MV-4-11 (cell line): ENCODE measurements around the gene KRTAP9-7.

Source experiments
- DNase-seq: peaks from one replicate; lab custom pipeline; 2025; lab: John Stamatoyannopoulos, UW

KRTAP9-7 gene

DNA sequence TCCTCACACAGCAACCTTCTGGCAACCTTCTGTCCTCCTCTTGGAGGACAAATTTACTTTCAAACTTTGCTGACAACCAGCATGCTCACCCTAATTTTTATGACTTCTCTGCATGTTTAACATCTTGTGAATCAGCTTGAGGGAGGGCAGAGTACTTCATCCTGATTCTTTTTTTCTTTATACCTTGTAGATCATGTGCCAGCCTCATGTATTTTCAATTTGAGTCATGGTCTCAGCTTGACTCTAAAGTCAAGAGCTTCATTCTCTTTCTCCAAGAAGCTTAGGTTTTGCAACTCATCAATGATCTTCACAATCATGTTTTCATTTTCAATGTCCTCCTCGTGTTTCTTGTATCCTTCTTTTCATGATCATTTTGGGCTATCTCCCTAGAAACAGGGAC, 3.6 kb upstream of the KRTAP9-7 start:
- DNase-seq, result no peak

DNA sequence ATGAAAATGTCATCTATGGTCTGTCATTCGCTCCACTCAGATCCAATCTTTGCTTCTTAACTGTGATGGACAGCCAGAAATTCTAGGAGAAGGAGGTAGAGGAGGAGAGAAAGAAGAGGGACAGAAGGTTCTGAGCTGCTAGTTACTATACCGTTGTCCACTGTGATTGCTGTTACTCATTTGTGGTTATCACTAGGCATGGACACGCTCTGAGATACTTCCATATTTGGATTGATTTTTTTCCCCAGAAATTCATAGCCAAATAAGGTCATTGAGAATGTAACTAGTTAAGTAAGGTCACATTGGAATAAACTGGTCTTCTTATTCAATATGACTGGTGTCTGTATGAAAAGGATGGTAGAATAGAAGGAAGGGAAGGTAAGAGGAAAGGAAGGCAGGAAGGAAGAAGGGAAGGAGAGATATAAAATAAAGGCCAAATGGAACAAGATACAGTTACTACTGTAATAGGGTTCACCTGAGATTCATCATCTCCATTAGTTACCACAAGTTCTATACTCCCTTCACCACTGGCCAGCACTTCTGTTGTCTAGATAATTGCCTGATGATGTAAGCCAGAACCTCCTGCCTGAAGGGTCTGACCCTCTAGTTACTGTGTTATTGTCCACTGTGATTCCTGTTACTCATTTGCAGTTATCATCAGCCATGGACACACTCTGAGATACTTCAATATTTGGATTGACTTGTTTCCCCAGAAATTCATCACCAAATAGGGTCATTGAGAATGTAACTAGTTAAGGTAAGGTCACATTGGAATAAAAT, 2.9 kb downstream of the KRTAP9-7 start:
- no peak for DNase-seq

DNA sequence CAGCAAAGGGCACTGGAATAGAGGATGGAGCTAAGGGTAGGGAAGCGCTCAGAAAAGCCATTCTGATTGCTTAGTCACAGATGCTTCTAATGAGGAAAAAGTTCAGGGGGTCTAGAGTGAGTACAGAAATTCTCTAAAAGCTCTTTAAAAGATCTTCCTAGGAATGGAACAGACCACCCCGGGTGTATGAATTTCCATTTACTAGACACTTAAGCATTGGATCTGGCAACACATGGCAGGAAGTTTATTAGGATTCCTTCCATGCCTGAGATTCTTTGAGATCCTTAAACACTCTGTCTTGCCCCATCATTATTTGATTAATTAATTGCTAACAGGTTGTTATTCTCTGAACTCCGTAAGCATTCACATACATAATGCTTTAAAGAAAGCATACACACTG, 8.5 kb downstream of the KRTAP9-7 start:
- DNase-seq, result no peak

DNA sequence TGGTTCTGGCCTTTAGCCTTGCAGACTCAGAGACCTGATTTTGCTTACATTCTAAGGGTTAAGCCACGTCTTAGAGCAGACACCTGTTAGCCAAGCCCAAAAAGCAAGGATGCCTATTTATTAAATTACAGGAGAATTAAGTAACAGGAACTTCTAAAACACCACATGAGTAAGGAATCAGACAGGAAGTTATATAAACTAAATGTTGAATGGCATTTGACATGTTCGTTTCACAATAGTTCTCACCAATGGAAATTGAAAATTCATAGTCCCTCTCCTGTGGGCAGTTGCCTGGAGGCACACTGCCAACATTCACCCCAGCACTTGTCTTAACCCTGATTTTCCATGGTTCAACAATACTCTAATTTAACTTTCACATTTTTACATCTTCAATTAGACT, 9.0 kb downstream of the KRTAP9-7 start:
- peak; percentile 2 for DNase-seq

DNA sequence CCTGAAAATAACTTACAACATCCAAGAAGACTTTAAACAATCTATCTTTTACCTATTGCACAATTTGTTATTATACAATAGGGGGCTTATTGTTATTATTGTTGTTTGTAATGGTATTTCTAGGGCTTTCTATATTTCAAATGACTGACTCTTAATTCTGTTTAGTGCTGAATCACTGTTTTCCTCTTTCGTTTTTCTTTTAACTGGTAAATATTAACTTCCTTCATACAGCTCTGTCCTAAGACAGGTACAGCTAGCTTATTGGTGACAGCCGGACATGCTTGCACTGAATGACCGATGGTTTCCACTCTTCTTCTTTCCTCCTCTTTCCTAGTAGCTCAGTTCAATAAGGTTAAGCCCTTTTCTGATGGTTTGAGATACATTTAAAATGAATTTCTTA, 11.6 kb downstream of the KRTAP9-7 start:
- DNase-seq, result no peak

DNA sequence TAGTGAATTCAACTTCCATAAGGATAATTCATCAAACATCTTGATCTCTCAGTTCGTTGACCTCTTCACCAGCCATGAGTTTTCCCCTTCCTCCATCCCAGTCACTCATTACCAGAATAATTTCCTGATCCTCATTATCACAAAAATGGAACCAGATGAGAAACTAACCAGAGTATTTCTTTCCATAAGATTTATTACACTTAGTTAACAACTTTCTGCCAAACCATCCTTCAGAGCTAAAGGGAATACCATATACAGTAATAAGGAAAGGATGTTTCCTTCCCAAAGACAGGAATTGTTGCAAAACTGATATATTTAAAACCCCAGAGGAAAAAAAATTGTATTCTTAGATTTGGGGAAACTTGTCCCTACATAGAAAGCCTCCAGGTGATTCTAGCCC, 18.5 kb downstream of the KRTAP9-7 start:
- no peak for DNase-seq

DNA sequence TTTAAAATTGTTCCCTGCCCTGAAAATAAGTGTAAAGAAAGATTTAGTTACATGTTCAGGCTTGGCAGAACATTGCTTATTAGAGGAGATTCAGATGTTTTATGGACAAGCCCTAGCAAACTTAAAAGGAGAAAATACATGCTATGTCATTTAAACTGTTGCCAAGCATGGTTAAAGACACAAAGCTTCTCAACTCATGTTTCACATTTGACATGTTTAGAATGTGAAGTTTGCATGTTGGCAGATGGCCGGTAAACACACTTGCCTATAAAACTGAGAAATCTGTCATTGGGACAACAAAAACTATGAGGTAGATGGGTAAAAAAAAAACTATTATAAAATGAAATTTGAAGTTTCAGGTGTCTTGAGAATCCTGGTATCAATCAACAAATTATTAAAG, 21.3 kb downstream of the KRTAP9-7 start:
- DNase-seq, result no peak

DNA sequence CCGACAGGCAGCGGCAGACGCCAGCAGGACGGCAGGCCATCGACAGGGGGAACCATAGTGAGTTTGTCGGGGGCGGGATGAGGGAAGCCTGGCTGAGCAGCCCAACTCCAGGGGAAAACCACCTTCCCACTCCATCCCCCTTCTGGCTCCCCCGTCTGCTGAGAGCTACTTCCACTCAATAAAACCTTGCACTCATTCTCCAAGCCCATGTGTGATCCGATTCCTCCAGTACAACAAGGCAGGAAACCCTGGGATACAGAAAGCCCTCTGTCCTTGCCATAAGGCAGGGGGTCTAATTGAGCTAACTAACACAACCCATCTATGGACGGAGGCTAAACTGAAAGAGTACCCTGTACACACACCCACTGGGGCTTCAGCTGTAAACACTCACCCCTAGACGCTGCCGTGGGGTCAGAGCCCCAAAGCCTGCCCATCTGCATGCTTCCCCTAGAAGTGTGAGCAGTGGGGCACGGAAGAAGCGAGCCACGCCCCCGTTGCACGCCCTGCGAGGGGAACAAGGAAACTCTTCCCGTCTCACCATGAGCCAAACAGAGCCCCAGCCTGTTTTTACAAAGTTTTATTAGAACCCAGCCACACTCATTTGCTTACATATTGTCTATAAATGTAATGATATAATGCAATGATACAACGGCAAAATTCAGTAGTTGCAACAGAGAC, 23.1 kb downstream of the KRTAP9-7 start:
- no peak for DNase-seq

DNA sequence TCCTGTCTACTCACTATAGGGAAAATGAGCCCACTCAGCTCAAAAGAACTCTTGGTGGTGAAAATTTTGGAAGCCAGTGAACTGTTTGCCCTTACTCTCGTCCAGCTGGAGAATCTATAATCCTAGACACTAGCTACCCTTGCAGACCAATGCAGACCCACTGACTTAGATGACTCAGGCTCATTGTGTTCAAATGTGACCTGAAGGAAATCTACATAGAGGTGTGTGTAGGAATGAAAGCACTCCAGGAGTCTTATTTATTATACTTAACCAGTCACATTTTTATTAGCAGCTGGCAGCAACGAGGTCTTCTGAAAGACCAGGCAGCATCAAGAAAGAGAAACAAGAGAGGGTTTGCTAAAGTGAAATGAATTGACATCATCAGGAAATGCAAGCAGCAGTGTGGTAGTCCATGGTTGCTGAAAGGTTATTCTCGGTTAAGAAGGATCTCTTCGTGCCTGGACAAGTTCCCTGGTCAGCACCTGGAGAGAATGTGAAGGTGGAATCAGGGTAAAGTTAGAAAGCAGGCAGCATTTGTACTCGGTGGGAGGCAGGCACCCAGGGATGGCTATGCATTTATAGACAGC, 25.8 kb downstream of the KRTAP9-7 start:
- no peak for DNase-seq

DNA sequence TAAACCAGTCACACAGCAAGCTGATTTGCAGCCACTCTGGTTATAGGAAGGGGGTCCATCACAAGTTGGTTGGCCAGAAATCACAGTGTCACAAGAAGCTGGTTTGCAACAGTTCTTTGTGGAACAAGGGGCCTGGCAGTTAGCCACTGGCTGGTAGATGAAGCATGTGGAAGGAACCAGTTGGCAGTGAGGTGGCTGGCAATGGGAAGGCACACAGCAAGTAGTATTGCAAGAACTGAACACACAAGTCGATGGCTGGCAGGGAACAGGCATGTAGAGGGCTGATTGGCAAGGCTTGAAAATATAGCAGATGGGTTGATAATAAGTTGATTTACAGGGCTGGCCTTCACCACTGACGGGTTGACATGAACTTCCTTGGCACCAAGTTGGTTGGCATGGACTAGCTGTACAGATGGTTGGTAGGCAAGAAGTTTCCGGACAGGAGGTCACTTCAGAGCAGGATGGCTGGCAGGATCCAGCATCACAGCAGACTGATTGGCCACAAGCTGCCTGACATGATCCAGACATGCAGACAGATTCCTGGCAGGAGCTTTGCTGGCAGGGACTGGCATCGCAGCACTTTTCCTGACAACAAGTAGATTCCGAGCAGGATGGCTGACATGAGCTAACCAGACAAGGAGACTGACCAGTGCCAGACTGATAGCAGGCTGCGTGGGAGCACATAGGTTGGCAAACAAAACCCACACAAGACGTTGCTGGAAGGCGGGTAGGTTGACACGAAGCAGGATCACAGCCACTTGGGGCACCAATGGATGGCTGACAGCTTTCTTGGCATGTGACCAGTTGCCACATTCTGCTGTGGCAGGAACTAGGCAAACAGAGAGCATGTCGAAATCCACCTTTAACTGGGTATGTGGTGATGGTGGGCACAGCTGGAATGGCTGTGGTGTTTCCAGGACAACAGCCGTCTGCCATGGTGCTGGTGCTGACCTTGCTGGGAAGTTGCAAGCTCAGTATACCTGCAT, 26.7 kb downstream of the KRTAP9-7 start, which contains the start of gene KRTAP29-1:
TSS of gene KRTAP29-1 (minus strand) at position 936 of the 986 bp plus-strand sequence. CDS start at position 936, 0 bp downstream.
- DNase-seq, result peak; percentile 68

DNA sequence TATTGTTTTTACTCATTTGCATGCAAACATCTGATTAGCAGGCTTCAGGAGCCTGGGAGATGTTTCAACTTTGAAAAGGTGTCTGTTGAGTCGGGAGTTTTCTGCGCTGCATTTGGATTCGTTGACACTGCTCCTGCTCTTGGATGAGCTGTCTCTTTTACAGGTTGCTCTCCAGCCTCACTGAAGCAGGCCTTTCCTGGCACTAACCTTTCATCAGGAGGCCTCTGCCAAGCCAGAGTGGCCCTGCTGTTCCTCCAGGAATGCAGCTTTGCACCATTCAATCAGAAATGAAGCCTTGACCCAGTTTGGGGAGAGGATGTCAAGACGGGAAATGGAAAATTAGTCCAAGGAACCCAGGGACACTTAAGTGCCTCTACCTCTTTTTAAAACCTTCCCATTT, 27.5 kb downstream of the KRTAP9-7 start:
- no peak for DNase-seq

DNA sequence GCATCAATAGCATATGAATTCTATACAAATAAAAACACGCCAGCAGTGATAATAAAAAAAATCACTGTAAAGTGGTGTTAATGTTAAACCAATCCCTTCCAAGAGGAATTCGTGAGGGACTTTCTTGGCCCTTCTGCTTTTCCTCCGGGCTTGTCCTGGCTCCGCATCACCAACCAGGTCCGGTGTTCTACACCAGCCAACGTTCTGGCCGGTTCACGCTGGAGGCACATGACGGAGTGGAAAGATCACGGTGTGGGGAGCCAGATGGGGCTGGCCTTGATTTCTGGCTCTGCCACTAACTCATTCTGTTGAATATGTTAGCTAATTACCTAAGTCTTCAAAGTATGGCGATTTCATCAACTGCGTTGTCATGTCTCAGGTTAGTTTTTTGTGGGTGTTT, 28.6 kb downstream of the KRTAP9-7 start:
- DNase-seq, result no peak

DNA sequence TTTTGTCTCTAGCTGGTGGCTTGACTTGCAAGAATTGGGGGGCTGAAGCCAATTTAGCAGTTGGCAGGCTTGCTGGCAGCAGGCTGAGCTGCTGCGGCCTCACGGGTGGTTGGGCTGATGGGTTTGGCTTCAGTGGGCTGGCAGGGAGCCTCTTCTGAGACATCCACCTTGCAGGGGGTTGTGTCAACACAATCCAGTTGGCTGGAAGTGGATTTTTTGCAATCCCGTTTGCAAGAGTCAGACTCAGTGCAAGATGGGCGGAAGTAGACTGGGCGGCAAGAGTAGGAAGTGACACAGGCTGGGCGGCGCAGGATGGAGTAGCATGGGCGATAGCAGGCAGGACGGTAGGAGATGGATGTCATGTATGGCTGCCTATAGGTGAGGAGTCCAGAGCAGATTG, 32.1 kb downstream of the KRTAP9-7 start:
- DNase-seq, result no peak

DNA sequence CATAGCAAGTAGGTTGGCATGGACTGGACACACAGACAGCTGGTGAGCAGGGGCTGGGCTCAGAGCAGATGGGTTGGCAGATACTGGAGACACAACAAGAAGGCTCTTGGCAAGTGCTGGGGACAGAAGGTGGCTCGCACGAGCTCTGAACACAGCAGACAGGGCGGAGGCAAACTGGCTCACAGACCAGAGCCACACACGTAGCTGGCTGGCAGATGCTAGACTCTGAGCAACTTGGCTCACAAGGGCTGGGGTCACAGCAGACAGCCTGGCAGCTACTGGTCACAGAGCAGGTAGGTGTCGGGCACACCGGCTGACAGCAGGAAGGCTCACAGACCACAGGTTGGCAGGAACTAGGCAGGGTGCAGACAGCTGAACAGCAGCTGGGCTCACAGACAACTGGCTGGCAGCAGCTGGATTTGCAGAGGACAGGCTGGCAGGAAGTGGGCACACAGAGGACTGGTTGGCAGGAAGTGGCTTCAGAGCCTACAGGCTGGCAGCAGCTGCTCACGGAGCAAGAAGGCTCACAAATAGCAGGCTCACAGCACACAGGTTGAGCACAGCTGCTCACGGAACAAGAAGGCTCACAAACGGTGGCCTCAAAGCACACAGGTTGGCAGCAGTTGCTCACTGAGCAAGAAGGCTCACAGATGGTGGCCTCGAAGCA, 32.9 kb downstream of the KRTAP9-7 start:
- peak; percentile 41 for DNase-seq

DNA sequence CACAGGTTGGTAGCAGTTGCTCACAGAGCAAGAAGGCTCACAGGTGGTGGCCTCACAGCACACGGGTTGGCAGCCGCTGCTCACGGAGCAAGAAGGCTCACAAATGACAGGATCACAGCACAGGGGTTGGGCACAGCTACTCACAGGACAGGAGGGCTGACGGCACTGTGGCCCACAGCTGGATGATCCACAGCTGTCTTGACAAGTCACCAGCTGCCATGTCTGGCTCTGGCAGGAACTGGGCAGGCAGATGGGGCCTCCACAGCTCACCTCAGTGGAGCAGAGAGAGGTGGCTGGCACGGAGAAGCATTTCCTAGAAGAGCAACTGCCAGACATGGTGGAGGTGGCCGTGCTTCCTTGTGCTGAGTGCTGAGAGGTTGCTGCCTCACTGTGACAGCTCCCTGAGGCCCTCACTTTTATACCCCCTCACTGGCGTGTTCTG, 33.4 kb downstream of the KRTAP9-7 start, which contains the start of gene KRTAP16-1:
TSS of gene KRTAP16-1 (minus strand) at position 392 of the 442 bp plus-strand sequence. CDS start at position 336, 56 bp downstream.
- no peak for DNase-seq

DNA sequence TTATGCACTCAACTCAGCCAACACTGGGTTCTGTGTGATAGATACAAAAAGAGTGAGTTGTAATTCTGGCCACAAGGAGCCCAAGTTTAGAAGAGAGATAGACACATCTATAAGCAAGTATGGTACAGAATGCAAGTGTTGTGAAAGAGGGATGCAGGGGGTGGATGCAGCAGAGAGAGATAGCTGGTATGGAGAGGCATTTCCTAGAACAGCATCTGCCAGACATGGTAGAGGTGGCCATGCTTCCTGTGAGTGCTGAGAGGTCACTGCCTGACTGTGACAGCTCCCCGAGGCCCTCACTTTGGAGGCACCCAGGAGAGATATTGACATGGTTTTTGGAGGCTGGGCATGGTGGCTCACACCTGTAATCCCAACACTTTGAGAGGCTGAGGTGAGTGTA, 35.6 kb downstream of the KRTAP9-7 start:
- DNase-seq, result no peak

DNA sequence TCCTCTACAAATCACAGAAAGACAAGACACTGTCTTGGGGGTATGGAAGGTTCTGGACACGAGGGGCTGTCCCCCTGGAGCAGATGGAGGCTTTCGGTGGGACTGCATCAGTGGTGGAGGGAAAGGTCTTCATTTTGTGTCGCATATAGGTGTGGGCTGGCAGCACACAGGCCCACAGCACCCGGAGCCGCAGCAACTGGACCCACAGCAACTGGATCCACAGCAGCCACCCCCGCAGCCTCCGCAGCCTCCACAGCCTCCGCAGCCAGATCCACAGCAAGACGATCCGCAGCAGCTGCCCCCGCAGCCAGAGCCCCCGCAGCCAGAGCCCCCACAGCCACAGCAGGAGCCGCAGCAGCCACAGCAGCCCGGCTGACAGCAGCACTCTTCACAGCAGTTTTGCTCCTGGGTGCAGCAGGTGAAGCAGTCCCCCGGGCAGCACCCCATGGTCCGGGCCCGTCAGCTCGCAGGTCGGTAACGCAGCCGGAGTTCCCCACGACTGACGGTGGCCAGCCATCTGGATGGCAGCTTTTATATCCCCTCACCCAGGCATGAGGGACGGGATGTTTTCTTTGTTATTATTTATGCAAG, 39.8 kb downstream of the KRTAP9-7 start, which contains the start of gene KRTAP17-1:
TSS of gene KRTAP17-1 (minus strand) at position 507 of the 591 bp plus-strand sequence. CDS start at position 447, 60 bp downstream.
- DNase-seq, result no peak

DNA sequence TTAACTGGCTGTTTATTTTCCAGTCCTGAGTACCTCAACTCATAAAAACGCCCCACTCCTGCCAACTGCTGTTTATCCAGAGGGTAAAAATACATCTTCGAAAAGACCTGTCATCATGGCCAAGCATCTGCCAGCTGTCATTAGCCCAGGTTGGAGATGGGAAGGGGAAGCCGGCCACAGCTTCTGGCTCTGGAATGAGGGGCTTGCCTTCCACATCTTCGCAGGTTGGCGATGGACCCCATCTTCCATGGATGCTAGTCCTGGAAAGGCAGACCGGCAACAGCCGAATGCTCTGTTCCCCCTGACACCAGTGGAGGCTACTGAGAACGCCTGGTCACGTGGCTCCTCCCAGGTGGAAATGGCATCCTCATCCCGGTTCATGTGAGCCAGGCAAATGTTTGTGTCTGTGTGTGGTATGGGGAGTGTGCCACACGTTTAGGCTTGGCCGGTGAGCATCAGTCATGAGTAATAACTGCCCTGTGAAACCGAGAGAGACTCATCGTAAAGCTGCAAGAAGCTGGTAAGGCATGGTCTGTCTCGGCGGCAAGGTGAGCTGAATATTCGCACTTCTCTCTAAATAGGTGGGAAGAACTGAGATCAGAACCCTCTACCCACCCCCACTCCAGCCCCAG, 40.4 kb downstream of the KRTAP9-7 start:
- no peak for DNase-seq

DNA sequence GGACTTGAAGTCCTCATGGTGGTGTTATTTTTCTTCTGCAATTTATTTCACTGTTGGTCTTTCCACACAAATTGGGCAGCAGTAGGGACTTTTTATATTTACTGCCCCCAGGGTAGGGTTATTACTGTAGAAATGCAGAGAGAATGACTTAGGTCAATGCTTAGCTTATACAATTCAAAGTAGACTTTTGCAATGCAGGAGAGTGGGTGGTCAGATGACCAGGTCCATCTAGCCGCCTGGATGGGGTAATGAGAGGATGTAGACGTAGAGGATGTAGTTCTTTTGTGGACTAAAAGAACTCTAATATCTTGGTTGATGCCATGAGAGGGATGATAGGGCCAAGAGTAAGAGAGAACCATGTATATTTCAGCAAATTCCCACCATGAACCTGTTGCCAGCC, 42.7 kb downstream of the KRTAP9-7 start:
- no peak for DNase-seq
